Smooth muscle cell (in vitro differentiated cells): ENCODE data around the gene ADIG. TPM values are rescaled to one million over a fixed set of nuclear protein-coding genes. Genes with fewer than 3 reads are reported as not detected.

ENCODE experiments used
- DNase-seq: peaks from one replicate; lab custom pipeline; 2025; ENCODE audit not compliant: unreplicated experiment; lab: John Stamatoyannopoulos, UW
- H2AFZ ChIP-seq: fragments of 200-600 bp; sonication (generic); 2 replicates; pipeline ENCODE4 v1.6.0; 2016; ENCODE audit warnings: antibody characterized with exemption, low read depth, mild to moderate bottlenecking
- H3F3A ChIP-seq: fragments of 200-600 bp; sonication (generic); 2 replicates; pipeline ENCODE4 v1.6.0; 2017; ENCODE audit warnings: antibody characterized with exemption, low read depth
- H3K27ac ChIP-seq: fragments of 200-600 bp; sonication (generic); 2 replicates; pipeline ENCODE4 v1.5.1; 2016; ENCODE audit warnings: low read depth, mild to moderate bottlenecking
- H3K27me3 ChIP-seq: fragments of 200-600 bp; sonication (generic); 2 replicates; pipeline ENCODE4 v1.6.1; 2016; ENCODE audit warnings: low read depth, mild to moderate bottlenecking
- H3K36me3 ChIP-seq: fragments of 200-600 bp; sonication (generic); 2 replicates; pipeline ENCODE4 v1.5.1; 2016; ENCODE audit warnings: low read depth
- H3K4me1 ChIP-seq: fragments of 200-600 bp; sonication (generic); 2 replicates; pipeline ENCODE4 v1.5.1; 2016; ENCODE audit warnings: low read depth
- H3K4me2 ChIP-seq: fragments of 200-600 bp; sonication (generic); 2 replicates; pipeline ENCODE4 v1.6.0; 2016; ENCODE audit warnings: mild to moderate bottlenecking
- H3K4me3 ChIP-seq: fragments of 200-600 bp; sonication (generic); 2 replicates; pipeline ENCODE4 v1.5.1; 2016; ENCODE audit warnings: mild to moderate bottlenecking
- H3K79me2 ChIP-seq: fragments of 200-600 bp; sonication (generic); 2 replicates; pipeline ENCODE4 v1.6.0; 2016; ENCODE audit warnings: low read depth, mild to moderate bottlenecking
- H3K9ac ChIP-seq: fragments of 200-600 bp; sonication (generic); 2 replicates; pipeline ENCODE4 v1.6.0; 2016; ENCODE audit warnings: low read depth
- H3K9me3 ChIP-seq: fragments of 200-600 bp; sonication (generic); replicated peaks from 2 replicates; pipeline ENCODE4 v1.5.1; 2016; ENCODE audit warnings: low read depth
- H4K20me1 ChIP-seq: fragments of 200-600 bp; sonication (generic); 2 replicates; pipeline ENCODE4 v1.6.0; 2016; ENCODE audit warnings: low read depth
- CTCF ChIP-seq: fragments of 200-600 bp; sonication (generic); IDR thresholded peaks from 2 replicates; pipeline ENCODE4 v1.5.1; 2017; ENCODE audit warnings: borderline replicate concordance, mild to moderate bottlenecking, antibody characterized with exemption; ENCODE audit not compliant: insufficient read depth, poor library complexity, severe bottlenecking
- WGBS: methylation state at CpG from one replicate; pipeline ENCODE4 v1.1.7; 2016; ENCODE audit warnings: low lambda C conversion rate; 5-methylcytosine and 5-hydroxymethylcytosine counted together
- polyA plus RNA-seq: library from polyadenylated mRNA; unstranded; fragments of >200 nt; fragmentation: Nextera tagmentation; extraction: Ambion mirVana; gene quantifications from 2 replicates; pipeline ENCODE4 v1.2.1, GENCODE V29; 2016
- total RNA-seq: library from RNA; depleted of rRNA; stranded (reverse); fragments of >200 nt; gene quantifications from 2 replicates; pipeline ENCODE4 v1.2.3, GENCODE V29; 2014

The ADIG gene
- total and polyA plus RNA-seq, 2 experiments from 2014 or later = not detected

- no peak for DNase-seq
These were observed 18.4 kb downstream of the ADIG start for GRCh38 chr20:38599410-38599882.

GRCh38 chr20:38600057-38600456 is 19.1 kb downstream of the ADIG start:
- Histone ChIP-seq H3K4me1 (no peaks in the 10 kb centered on the region), H2AFZ (no peak overlapping the region), H3K4me3 (no peak overlapping the region), H4K20me1 (no peaks in the 10 kb centered on the region), H3K79me2 (no peaks in the 10 kb centered on the region), H3K27me3 (peaks cover 8% of the 10 kb centered on the region), H3K9me3 (no peaks in the 10 kb centered on the region), H3K36me3 (no peaks in the 10 kb centered on the region), H3F3A (no peaks in the 10 kb centered on the region), H3K9ac (no peak overlapping the region), H3K27ac (no peak overlapping the region), H3K4me2 (no peak overlapping the region)
- 97% methylated on average over 1 of the region's 1 CpG for WGBS
- TF ChIP-seq CTCF = no peak
- DNase-seq = no peak

More at GRCh38 chr20:38599410-38599882, 18.4 kb downstream of the ADIG start:
- Histone ChIP-seq H3K4me2 (no peak overlapping the region), H4K20me1 (no peaks in the 10 kb centered on the region), H3F3A (no peaks in the 10 kb centered on the region), H3K27me3 (peaks cover 8% of the 10 kb centered on the region), H3K79me2 (no peaks in the 10 kb centered on the region), H3K9me3 (no peaks in the 10 kb centered on the region), H3K4me1 (no peaks in the 10 kb centered on the region), H3K4me3 (no peak overlapping the region), H3K9ac (no peak overlapping the region), H3K27ac (no peak overlapping the region), H3K36me3 (no peaks in the 10 kb centered on the region), H2AFZ (no peak overlapping the region)
- 62% methylated on average over 9 of the region's 9 CpGs for WGBS
- TF ChIP-seq CTCF = no peak

GRCh38 chr20:38601216-38602184 is 20.5 kb downstream of the ADIG start, which contains the start of gene ARHGAP40:
ARHGAP40 (plus strand) TSS chr20:38601809.
- H3K9ac ChIP-seq = peak within 1 kb of the TSS; percentile 17
- H3F3A ChIP-seq = no peaks in the 10 kb centered on the region
- H3K4me2 ChIP-seq = peak within 1 kb of the TSS; percentile 82
- no peaks in the 10 kb centered on the region for H3K9me3 ChIP-seq
- H3K79me2 ChIP-seq = no peaks in the 10 kb centered on the region
- peak within 1 kb of the TSS; percentile 38 for H3K4me3 ChIP-seq
- no peaks in the 10 kb centered on the region for H3K4me1 ChIP-seq
- TF ChIP-seq CTCF = peak; percentile 16
- no peak for DNase-seq
- H3K36me3 ChIP-seq = no peaks in the 10 kb centered on the region
- WGBS = 12% methylated on average over 40 of the region's 42 CpGs
- peak within 1 kb of the TSS; percentile 52 for H2AFZ ChIP-seq
- peaks cover 8% of the 10 kb centered on the region for H3K27me3 ChIP-seq
- H4K20me1 ChIP-seq = no peaks in the 10 kb centered on the region
- H3K27ac ChIP-seq = no peak within 1 kb of the TSS
